Kidney (tissue), 14 donors: ENCODE measurements around the gene SLCO4A1. TPM values are rescaled to one million over a fixed set of nuclear protein-coding genes. Genes with fewer than 3 reads are reported as not detected.
"Not testable (repeated sequence)": the region's sequence is repeated elsewhere in the genome, so short reads cannot be mapped to it uniquely, and the experiment has no call there.

Experiments
- DNase-seq, 5 donors: peaks; one replicate each; pipeline ENCODE4 v3.0.0-alpha.2; 2013 to 2020
- FAIRE-seq: peaks from 2 replicates; lab custom pipeline; 2012; peaks lifted over from hg19 to GRCh38; lab: Jason Lieb, UNC
- H3K27ac ChIP-seq, 2 donors: one replicate each; pipeline ENCODE4 v1.7.0; 2013; ENCODE audit warnings: low read depth in 2 of 2, low read length in 2 of 2, inconsistent platforms in 1 of 2
- H3K27me3 ChIP-seq: one replicate; pipeline ENCODE4 v1.7.1; 2013; ENCODE audit warnings: low read length, inconsistent platforms; ENCODE audit not compliant: control insufficient read depth, insufficient read depth
- H3K36me3 ChIP-seq, 3 donors: one replicate each; pipeline versions ENCODE4 v1.7.0 to v1.7.1; 2013; ENCODE audit warnings: low read length in 3 of 3, control low read depth in 1 of 3, inconsistent platforms in 1 of 3; ENCODE audit not compliant: insufficient read depth in 3 of 3, control insufficient read depth in 2 of 3
- H3K4me1 ChIP-seq, 3 donors: one replicate each; pipeline versions ENCODE4 v1.7.0 to v1.7.1; 2013; ENCODE audit warnings: low read length in 3 of 3, inconsistent platforms in 1 of 3, low read depth in 1 of 3; ENCODE audit not compliant: control insufficient read depth in 2 of 3, insufficient read depth in 2 of 3
- H3K4me3 ChIP-seq, 3 donors: one replicate each; pipeline versions ENCODE4 v1.7.0 to v1.8.1; 2013; ENCODE audit warnings: low read length in 3 of 3, control low read depth in 1 of 3, inconsistent platforms in 1 of 3
- H3K9ac ChIP-seq, 3 donors: one replicate each; pipeline versions ENCODE4 v1.7.0 to v1.7.1; 2013; ENCODE audit warnings: low read length in 3 of 3, control low read depth in 1 of 3, inconsistent platforms in 1 of 3
- H3K9me3 ChIP-seq, 3 donors: one replicate each; pipeline versions ENCODE4 v1.7.0 to v1.7.1; 2013; ENCODE audit warnings: low read length in 3 of 3, control low read depth in 1 of 3, inconsistent platforms in 1 of 3; ENCODE audit not compliant: control insufficient read depth in 2 of 3, insufficient read depth in 1 of 3
- CTCF ChIP-seq: IDR thresholded peaks from 3 replicates; pipeline ENCODE4 v1.5.1; 2012; ENCODE audit warnings: mild to moderate bottlenecking, moderate library complexity, borderline replicate concordance; ENCODE audit not compliant: insufficient read depth; ENCODE audit errors: extremely low read depth
- intact Hi-C: fragments of 100-400 bp; cut with DNase I; formaldehyde crosslinking; loops from one replicate; pipeline ENCODE4 v1.11.1; 2022
- polyA plus RNA-seq: library from polyadenylated mRNA; stranded (reverse); fragments of 350-450 nt; fragmentation: Illumina TruSeq; extraction: RNeasy Lipid Tissue Mini Kit (QIAGEN cat#74804); gene quantifications from one replicate; pipeline ENCODE4 v1.2.3, GENCODE V29; 2014; ENCODE audit warnings: low read depth, low replicate concordance; ENCODE audit not compliant: insufficient read depth
- total RNA-seq: library from RNA; stranded (reverse); fragmentation: NEBNext Ultra II Directional; extraction: Animal tissue kit (Norgen Biotek cat#: 25700); gene quantifications from one replicate; pipeline ENCODE4 v1.2.1, GENCODE V29; 2021
- donor health status: control.
- donor health status: control.
- donor health status: control.
- donor health status: control.
- donor health status: control.
- donor health status: DM: yes; HTN: yes; CAD: no.
- donor health status: Normal renal cell carcinoma (clear cell type).

SLCO4A1 gene
- total and polyA plus RNA-seq, 2 donors from 2014 or later: 12.4 to 80.3 TPM

- no peaks in the 10 kb centered on the region for H3K36me3 ChIP-seq
- no peaks in the 10 kb centered on the region for H3K9me3 ChIP-seq
- H3K27ac ChIP-seq: peak overlapping the region; percentile 96 to 97
- FAIRE-seq: no peak
- intact Hi-C loops: no loop called here
- H3K4me3 ChIP-seq: no peak overlapping the region
- no peak overlapping the region for H3K9ac ChIP-seq
- no peak for TF ChIP-seq CTCF
- DNase-seq: peak in 1 of 5 donors; percentile 83
- H3K27me3 ChIP-seq: no peaks in the 10 kb centered on the region
- H3K4me1 ChIP-seq: peaks cover 0 to 41% (median 33%) of the 10 kb centered on the region in 3 donors
Observed at GRCh38 chr20:62624719-62625453, 17.4 kb upstream of the SLCO4A1 start.

- Histone ChIP-seq H3K4me1 (peaks cover 0 to 41% (median 33%) of the 10 kb centered on the region in 3 donors), H3K4me3 (no peak overlapping the region), H3K9me3 (no peaks in the 10 kb centered on the region), H3K27me3 (no peaks in the 10 kb centered on the region), H3K27ac (no peak overlapping the region), H3K9ac (no peak overlapping the region), H3K36me3 (no peaks in the 10 kb centered on the region)
- DNase-seq (peak in 1 of 5 donors; percentile 76), FAIRE-seq (no peak)
- TF ChIP-seq CTCF: no peak
- intact Hi-C loops: no loop called here
Observed at GRCh38 chr20:62625516-62625915, 16.8 kb upstream of the SLCO4A1 start.

GRCh38 chr20:62625921-62626547, 16.3 kb upstream of the SLCO4A1 start:
- H3K4me3 ChIP-seq: no peak overlapping the region
- peaks cover 0 to 41% (median 33%) of the 10 kb centered on the region in 3 donors for H3K4me1 ChIP-seq
- TF ChIP-seq CTCF: no peak
- intact Hi-C loops: no loop called here
- DNase-seq (peak in 1 of 5 donors; percentile 77), FAIRE-seq (no peak)
- H3K27ac ChIP-seq: no peak overlapping the region
- H3K9ac ChIP-seq: no peak overlapping the region
- no peaks in the 10 kb centered on the region for H3K27me3 ChIP-seq
- H3K36me3 ChIP-seq: no peaks in the 10 kb centered on the region
- no peaks in the 10 kb centered on the region for H3K9me3 ChIP-seq

GRCh38 chr20:62627425-62627824, 14.9 kb upstream of the SLCO4A1 start:
- H3K9ac ChIP-seq, H3K9me3 ChIP-seq, intact Hi-C loops, H3K27me3 ChIP-seq, H3K4me3 ChIP-seq, FAIRE-seq, DNase-seq, H3K36me3 ChIP-seq: not testable (repeated sequence)
- H3K27ac ChIP-seq: peak overlapping the region; percentile 59 to 90
- H3K4me1 ChIP-seq: peaks cover 0 to 34% (median 33%) of the 10 kb centered on the region in 3 donors
